ENCODE measurements around the gene SLC2A2.
"Not testable (repeated sequence)": the region's sequence is repeated elsewhere in the genome, so short reads cannot be mapped to it uniquely, and the experiment has no call there.

The SLC2A2 gene

GRCh38 chr3:170982733-170983132 is 43.8 kb downstream of the SLC2A2 start:
- no peak for DNase-seq

GRCh38 chr3:170980399-170980798 is 46.1 kb downstream of the SLC2A2 start:
- DNase-seq, result no peak

- no peak for DNase-seq
Observed at GRCh38 chr3:170977949-170978745, 48.4 kb downstream of the SLC2A2 start.

- DNase-seq, result no peak
Observed at GRCh38 chr3:170976190-170976519, 50.4 kb downstream of the SLC2A2 start.

GRCh38 chr3:170975283-170976189 is 51.0 kb downstream of the SLC2A2 start:
- DNase-seq, result no peak

GRCh38 chr3:170974872-170975271 is 51.6 kb downstream of the SLC2A2 start:
- no peak for DNase-seq

- not testable (repeated sequence) for DNase-seq
Observed at GRCh38 chr3:170972917-170973316, 53.6 kb downstream of the SLC2A2 start.

- no peak for DNase-seq
Observed at GRCh38 chr3:170967126-170967525, 59.4 kb downstream of the SLC2A2 start.

- DNase-seq, result no peak
Observed at GRCh38 chr3:170966495-170966894, 60.0 kb downstream of the SLC2A2 start.

- no peak for DNase-seq
Observed at GRCh38 chr3:170962411-170962810, 64.1 kb downstream of the SLC2A2 start.

GRCh38 chr3:170961616-170962400 is 64.7 kb downstream of the SLC2A2 start:
- peak in 1 of 2 donors; percentile 2 for DNase-seq

- no peak for DNase-seq
Observed at GRCh38 chr3:170959457-170959856, 67.1 kb downstream of the SLC2A2 start.

- DNase-seq, result no peak
Observed at GRCh38 chr3:170956647-170957046, 69.9 kb downstream of the SLC2A2 start.

- no peak for DNase-seq
Observed at GRCh38 chr3:170953736-170954135, 72.8 kb downstream of the SLC2A2 start.

GRCh38 chr3:170953229-170953628 is 73.3 kb downstream of the SLC2A2 start:
- DNase-seq, result no peak

- no peak for DNase-seq
Observed at GRCh38 chr3:170949211-170949610, 77.3 kb downstream of the SLC2A2 start.

GRCh38 chr3:170947018-170947769 is 79.3 kb downstream of the SLC2A2 start:
- DNase-seq, result no peak
